Lower lobe of right lung (tissue), 2 donors: Measurements from ENCODE around the gene XPR1. TPM values are rescaled to one million over a fixed set of nuclear protein-coding genes. Genes with fewer than 3 reads are reported as not detected.
"Not testable (repeated sequence)": the region's sequence is repeated elsewhere in the genome, so short reads cannot be mapped to it uniquely, and the experiment has no call there.

Experiments
- ATAC-seq, 2 donors: fragments of 200-7000 bp; cut with Tn5 transposase; one replicate each; pipeline ENCODE4 v1.9.1; 2020 to 2022; ENCODE audit warnings: mild to moderate bottlenecking in 2 of 2, moderate library complexity in 2 of 2
- DNase-seq: peaks from one replicate; pipeline ENCODE4 v3.0.0-alpha.2; 2020
- H3K27ac ChIP-seq: fragments of 200-600 bp; one replicate; pipeline ENCODE4 v1.8.0; 2022
- H3K27me3 ChIP-seq: fragments of 200-600 bp; one replicate; pipeline ENCODE4 v1.8.0; 2022; ENCODE audit warnings: low read depth
- H3K36me3 ChIP-seq: fragments of 200-600 bp; one replicate; pipeline ENCODE4 v1.8.0; 2022; ENCODE audit warnings: mild to moderate bottlenecking
- H3K4me1 ChIP-seq: fragments of 200-600 bp; one replicate; pipeline ENCODE4 v1.8.0; 2022
- H3K4me3 ChIP-seq: fragments of 200-600 bp; one replicate; pipeline ENCODE4 v1.8.0; 2022; ENCODE audit warnings: mild to moderate bottlenecking
- H3K9me3 ChIP-seq: fragments of 200-600 bp; one replicate; pipeline ENCODE4 v1.8.0; 2022
- intact Hi-C: fragments of 100-400 bp; cut with DNase I; formaldehyde crosslinking; loops from one replicate; pipeline ENCODE4 v1.11.0; 2022
- total RNA-seq: library from RNA; stranded (reverse); fragmentation: NEBNext Ultra II Directional; extraction: Animal tissue kit (Norgen Biotek cat#: 25700); gene quantifications from one replicate; pipeline ENCODE4 v1.2.1, GENCODE V29; 2021
- TF ChIP-seq, protein P1 (sequence below): fragments of 200-600 bp; IDR thresholded peaks from one replicate; pipeline ENCODE4 v1.8.0; 2022; ENCODE audit warnings: antibody characterized with exemption, mild to moderate bottlenecking
- donor health status: DM: no; HTN: yes; CAD: no; lungs with severe emphysema.

Gene XPR1
- total RNA-seq, 1 donor from 2014 or later: 21.1 TPM

DNA sequence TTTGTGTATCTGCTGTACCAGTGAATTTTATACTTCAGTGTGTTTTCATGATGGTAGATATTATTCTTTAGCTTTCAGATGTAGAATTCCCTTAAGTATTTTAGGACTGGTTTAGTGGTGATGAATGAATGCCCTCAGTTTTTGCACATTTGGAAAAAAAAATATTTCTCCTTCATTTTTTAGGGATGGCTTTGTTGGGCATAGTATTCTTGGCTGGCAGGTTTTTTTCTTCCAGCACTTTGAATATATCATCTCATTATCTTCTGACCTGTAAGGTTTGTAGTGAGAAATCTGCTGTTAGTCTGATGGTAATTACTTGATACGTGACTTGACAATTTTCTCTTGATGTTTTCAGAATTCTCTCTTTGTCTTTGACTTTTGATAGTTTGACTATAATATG is 66.8 kb downstream of the XPR1 start:
- Histone ChIP-seq H3K27me3 (no peaks in the 10 kb centered on the region), H3K9me3 (peaks cover 31% of the 10 kb centered on the region), H3K27ac (no peak overlapping the region), H3K36me3 (no peaks in the 10 kb centered on the region), H3K4me1 (no peaks in the 10 kb centered on the region), H3K4me3 (no peak overlapping the region)
- DNase-seq (no peak), ATAC-seq (no peak)
- TF ChIP-seq, protein P1, sequence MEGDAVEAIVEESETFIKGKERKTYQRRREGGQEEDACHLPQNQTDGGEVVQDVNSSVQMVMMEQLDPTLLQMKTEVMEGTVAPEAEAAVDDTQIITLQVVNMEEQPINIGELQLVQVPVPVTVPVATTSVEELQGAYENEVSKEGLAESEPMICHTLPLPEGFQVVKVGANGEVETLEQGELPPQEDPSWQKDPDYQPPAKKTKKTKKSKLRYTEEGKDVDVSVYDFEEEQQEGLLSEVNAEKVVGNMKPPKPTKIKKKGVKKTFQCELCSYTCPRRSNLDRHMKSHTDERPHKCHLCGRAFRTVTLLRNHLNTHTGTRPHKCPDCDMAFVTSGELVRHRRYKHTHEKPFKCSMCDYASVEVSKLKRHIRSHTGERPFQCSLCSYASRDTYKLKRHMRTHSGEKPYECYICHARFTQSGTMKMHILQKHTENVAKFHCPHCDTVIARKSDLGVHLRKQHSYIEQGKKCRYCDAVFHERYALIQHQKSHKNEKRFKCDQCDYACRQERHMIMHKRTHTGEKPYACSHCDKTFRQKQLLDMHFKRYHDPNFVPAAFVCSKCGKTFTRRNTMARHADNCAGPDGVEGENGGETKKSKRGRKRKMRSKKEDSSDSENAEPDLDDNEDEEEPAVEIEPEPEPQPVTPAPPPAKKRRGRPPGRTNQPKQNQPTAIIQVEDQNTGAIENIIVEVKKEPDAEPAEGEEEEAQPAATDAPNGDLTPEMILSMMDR: no peak
- intact Hi-C loops: no loop called here

DNA sequence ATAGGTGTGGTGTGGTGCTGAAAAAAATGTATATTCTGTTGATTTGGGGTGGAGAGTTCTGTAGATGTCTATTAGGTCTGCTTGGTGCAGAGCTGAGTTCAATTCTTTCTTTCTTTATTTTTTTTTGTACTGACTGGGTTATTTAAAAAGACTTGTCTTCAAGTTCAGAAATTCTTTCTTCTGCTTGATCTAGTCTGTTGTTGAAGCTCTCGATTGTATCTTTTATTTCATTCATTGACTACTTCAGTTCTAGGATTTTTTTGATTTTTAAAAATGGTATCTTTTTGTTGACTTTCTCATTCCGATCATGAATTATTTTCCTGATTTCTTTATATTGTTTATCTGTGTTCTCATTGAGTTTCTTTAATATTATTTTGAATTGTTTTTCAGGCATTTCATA is 70.6 kb downstream of the XPR1 start:
- DNase-seq, H3K27me3 ChIP-seq, ATAC-seq, intact Hi-C loops, H3K4me1 ChIP-seq, H3K36me3 ChIP-seq, H3K4me3 ChIP-seq, H3K27ac ChIP-seq: not testable (repeated sequence)
- peaks cover 22% of the 10 kb centered on the region for H3K9me3 ChIP-seq

DNA sequence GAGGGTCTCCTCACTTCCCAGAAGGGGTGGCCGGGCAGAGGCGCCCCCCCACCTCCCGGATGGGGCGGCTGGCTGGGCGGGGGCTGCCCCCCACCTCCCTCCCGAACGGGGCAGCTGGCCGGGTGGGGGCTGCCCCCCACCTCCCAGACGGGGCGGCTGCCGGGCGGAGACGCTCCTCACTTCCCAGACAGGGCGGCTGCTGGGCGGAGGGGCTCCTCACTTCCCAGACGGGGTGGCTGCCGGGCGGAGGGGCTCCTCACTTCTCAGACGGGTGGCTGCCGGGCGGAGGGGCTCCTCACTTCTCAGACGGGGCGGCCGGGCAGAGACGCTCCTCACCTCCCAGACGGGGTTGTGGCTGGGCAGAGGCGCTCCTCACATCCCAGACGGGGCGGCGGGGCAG is 78.9 kb downstream of the XPR1 start:
- H3K27ac ChIP-seq, H3K36me3 ChIP-seq, DNase-seq, H3K4me3 ChIP-seq, ATAC-seq, intact Hi-C loops, H3K4me1 ChIP-seq, H3K27me3 ChIP-seq, H3K9me3 ChIP-seq: not testable (repeated sequence)

DNA sequence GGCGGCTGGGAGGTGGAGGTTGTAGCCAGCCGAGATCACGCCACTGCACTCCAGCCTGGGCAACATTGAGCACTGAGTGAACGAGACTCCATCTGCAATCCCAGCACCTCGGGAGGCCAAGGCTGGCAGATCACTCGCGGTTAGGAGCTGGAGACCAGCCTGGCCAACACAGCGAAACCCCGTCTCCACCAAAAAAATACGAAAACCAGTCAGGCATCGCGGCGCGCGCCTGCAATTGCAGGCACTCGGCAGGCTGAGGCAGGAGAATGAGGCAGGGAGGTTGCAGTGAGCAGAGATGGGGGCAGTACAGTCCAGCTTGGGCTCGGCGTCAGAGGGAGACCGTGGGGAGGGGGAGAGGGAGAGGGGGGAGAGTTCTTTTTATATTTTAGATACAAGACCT is 79.4 kb downstream of the XPR1 start:
- H3K9me3 ChIP-seq, H3K4me1 ChIP-seq, intact Hi-C loops, H3K27me3 ChIP-seq, H3K4me3 ChIP-seq, H3K36me3 ChIP-seq, DNase-seq, H3K27ac ChIP-seq, ATAC-seq: not testable (repeated sequence)

DNA sequence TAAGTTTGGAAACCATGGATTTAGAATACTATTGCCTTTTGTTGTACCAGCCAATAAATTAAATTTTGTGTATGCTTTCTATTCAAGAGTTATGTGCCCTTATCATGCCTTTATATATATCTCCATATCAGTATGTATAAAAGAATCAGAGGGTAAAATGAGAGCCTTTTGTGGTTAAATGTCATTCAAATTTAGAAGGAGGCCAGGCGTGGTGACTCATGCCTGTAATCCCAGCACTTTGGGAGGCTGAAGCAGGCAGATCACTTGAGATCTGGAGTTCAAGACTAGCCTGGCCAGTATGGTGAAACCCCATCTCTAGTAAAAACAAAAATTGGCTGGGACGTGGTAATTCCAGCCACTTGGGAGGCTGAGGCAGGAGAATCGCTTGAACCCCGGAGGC is 88.9 kb downstream of the XPR1 start:
- Histone ChIP-seq H3K4me1 (no peaks in the 10 kb centered on the region), H3K36me3 (no peaks in the 10 kb centered on the region), H3K27ac (no peak overlapping the region), H3K9me3 (no peaks in the 10 kb centered on the region), H3K4me3 (no peak overlapping the region), H3K27me3 (no peaks in the 10 kb centered on the region)
- intact Hi-C loops: no loop called here
- ATAC-seq (no peak), DNase-seq (no peak)
- TF ChIP-seq, protein P1: no peak

DNA sequence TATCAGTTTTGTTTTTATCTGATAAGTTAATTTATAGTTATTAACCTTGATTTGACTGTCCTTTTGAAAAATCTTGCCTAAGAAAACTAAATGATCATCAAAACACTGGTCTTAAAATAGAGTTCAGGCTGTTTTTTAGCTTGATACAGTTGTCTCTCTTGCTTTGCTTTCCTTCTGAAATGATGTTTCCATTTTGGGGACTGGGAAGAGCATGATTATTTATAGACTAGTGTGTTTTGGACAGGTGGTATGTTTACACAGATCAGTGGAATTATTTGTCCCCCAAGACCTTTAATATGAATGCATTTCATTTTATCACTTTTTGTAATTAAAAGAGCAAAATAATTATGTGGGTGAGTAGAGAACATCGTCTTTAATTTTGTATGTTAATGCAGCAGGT is 90.8 kb downstream of the XPR1 start:
- DNase-seq: no peak
- Histone ChIP-seq H3K27ac (no peak overlapping the region), H3K9me3 (no peaks in the 10 kb centered on the region), H3K36me3 (no peaks in the 10 kb centered on the region), H3K4me1 (no peaks in the 10 kb centered on the region), H3K4me3 (no peak overlapping the region), H3K27me3 (no peaks in the 10 kb centered on the region)
- TF ChIP-seq, protein P1: no peak
- no peak for ATAC-seq
- intact Hi-C loops: no loop called here

DNA sequence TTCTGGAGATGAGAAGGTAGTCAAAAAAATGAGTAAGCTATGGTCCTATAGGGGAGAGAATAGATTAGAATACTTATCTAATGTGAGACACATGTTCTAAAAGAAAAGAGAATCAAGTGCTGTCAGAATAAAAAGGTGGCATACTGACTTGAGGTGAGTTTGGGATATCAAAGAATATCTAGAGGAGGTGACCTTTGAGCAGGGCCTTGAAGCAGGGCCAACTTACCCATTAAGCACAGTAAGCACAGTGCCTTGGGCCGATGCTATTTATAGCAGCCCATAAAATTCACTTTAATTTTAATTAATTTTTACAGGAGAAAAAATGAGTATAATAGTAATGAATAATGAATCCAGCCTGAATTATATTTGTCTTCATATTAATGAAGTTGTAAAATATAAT is 92.2 kb downstream of the XPR1 start:
- Histone ChIP-seq H3K4me3 (no peak overlapping the region), H3K9me3 (no peaks in the 10 kb centered on the region), H3K27ac (no peak overlapping the region), H3K27me3 (no peaks in the 10 kb centered on the region), H3K36me3 (no peaks in the 10 kb centered on the region), H3K4me1 (no peaks in the 10 kb centered on the region)
- ATAC-seq: no peak
- intact Hi-C loops: no loop called here
- no peak for DNase-seq
- TF ChIP-seq, protein P1: no peak

DNA sequence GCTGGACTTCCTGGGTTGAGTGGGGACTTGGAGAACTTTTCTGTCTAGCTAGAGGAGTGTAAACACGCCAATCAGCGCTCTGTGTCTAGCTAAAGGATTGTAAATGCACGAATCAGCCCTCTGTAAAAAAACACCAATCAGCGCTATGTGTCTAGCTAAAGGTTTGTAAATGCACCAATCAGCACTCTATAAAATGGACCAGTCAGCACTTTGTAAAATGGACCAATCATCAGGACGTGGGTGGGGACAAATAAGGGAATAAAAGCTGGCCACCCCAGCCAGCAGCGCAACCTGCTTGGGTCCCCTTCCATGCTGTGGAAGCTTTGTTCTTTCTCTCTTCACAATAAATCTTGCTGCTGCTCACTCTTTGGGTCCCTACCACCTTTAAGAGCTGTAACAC is 94.2 kb downstream of the XPR1 start:
- ATAC-seq, H3K36me3 ChIP-seq, H3K4me3 ChIP-seq, H3K4me1 ChIP-seq, DNase-seq, H3K27me3 ChIP-seq, H3K9me3 ChIP-seq, intact Hi-C loops, H3K27ac ChIP-seq: not testable (repeated sequence)

DNA sequence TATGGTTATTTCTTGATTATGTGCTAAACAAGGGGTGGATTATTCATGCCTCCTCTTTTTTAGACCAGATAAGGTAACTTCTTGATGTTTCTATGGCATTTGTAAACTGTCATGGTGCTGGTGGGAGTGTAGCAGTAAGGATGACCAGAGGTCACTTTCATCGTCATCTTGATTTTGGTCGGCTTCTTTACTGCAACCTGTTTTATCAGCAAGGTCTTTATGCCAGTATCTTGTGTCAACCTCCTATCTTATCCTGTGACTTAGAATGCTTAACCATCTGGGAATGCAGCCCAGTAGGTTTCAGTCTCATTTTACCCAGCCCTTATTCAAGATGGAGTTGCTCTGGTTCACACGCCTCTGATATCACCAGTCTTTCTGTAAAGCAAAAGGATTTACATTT is 95.9 kb downstream of the XPR1 start:
- H3K36me3 ChIP-seq, H3K9me3 ChIP-seq, intact Hi-C loops, ATAC-seq, H3K27ac ChIP-seq, H3K27me3 ChIP-seq, DNase-seq, H3K4me3 ChIP-seq, H3K4me1 ChIP-seq: not testable (repeated sequence)
